ENCODE measurements around the gene ST3GAL3.
"Not testable (repeated sequence)": the region's sequence is repeated elsewhere in the genome, so short reads cannot be mapped to it uniquely, and the experiment has no call there.

The ST3GAL3 gene

GRCh38 chr1:43822040-43822690 lies 114.8 kb downstream of the ST3GAL3 start:
- DNase-seq (ENCODE audit: low read depth) = peak; percentile 93

- no peak for DNase-seq (ENCODE audit: low read depth)
These were observed 117.5 kb downstream of the ST3GAL3 start for GRCh38 chr1:43824795-43825194.

- no peak for DNase-seq (ENCODE audit: low read depth)
These were observed 121.2 kb downstream of the ST3GAL3 start for GRCh38 chr1:43828574-43828973.

- no peak for DNase-seq (ENCODE audit: low read depth)
These were observed 123.5 kb downstream of the ST3GAL3 start for GRCh38 chr1:43830802-43831201.

GRCh38 chr1:43831851-43832250 lies 124.5 kb downstream of the ST3GAL3 start:
- no peak for DNase-seq (ENCODE audit: low read depth)

- no peak for DNase-seq (ENCODE audit: low read depth)
These were observed 124.9 kb downstream of the ST3GAL3 start for GRCh38 chr1:43832255-43832654.

GRCh38 chr1:43832998-43833397 lies 125.7 kb downstream of the ST3GAL3 start:
- no peak for DNase-seq (ENCODE audit: low read depth)

- not testable (repeated sequence) for DNase-seq (ENCODE audit: low read depth)
These were observed 126.6 kb downstream of the ST3GAL3 start for GRCh38 chr1:43833902-43834279.

GRCh38 chr1:43834280-43835081 lies 127.1 kb downstream of the ST3GAL3 start:
- no peak for DNase-seq (ENCODE audit: low read depth)

GRCh38 chr1:43835082-43836021 lies 128.0 kb downstream of the ST3GAL3 start:
- peak; percentile 83 for DNase-seq (ENCODE audit: low read depth)

- DNase-seq (ENCODE audit: low read depth) = no peak
These were observed 129.1 kb downstream of the ST3GAL3 start for GRCh38 chr1:43836267-43836951.

GRCh38 chr1:43839056-43839455 lies 131.7 kb downstream of the ST3GAL3 start:
- no peak for DNase-seq (ENCODE audit: low read depth)

- no peak for DNase-seq (ENCODE audit: low read depth)
These were observed 134.2 kb downstream of the ST3GAL3 start for GRCh38 chr1:43841321-43842174.

GRCh38 chr1:43842175-43842498 lies 134.8 kb downstream of the ST3GAL3 start:
- DNase-seq (ENCODE audit: low read depth) = no peak

- DNase-seq (ENCODE audit: low read depth) = no peak
These were observed 136.3 kb downstream of the ST3GAL3 start for GRCh38 chr1:43843684-43844083.

- DNase-seq (ENCODE audit: low read depth) = no peak
These were observed 136.8 kb downstream of the ST3GAL3 start for GRCh38 chr1:43844114-43844513.

- no peak for DNase-seq (ENCODE audit: low read depth)
These were observed 140.0 kb downstream of the ST3GAL3 start for GRCh38 chr1:43847290-43847689.

GRCh38 chr1:43847882-43848281 lies 140.5 kb downstream of the ST3GAL3 start:
- DNase-seq (ENCODE audit: low read depth) = no peak

GRCh38 chr1:43849670-43850069 lies 142.3 kb downstream of the ST3GAL3 start:
- no peak for DNase-seq (ENCODE audit: low read depth)

GRCh38 chr1:43850591-43851233 lies 143.4 kb downstream of the ST3GAL3 start:
- DNase-seq (ENCODE audit: low read depth) = no peak
